Activated CD4-positive, alpha-beta T cell treated with anti-CD3 and anti-CD28 coated beads, Interleukin-2, Interleukin-4, amounts not matched to agents 100 ng/mL and 50 ng/mL, durations not matched to agents 16 hours and 8 hours (primary cell): Measurements from ENCODE around the gene VPS37C.

Experiments used
- DNase-seq: peaks from one replicate; pipeline ENCODE4 v3.0.0-alpha.2; 2020; ENCODE audit warnings: low spot score

VPS37C gene

DNA sequence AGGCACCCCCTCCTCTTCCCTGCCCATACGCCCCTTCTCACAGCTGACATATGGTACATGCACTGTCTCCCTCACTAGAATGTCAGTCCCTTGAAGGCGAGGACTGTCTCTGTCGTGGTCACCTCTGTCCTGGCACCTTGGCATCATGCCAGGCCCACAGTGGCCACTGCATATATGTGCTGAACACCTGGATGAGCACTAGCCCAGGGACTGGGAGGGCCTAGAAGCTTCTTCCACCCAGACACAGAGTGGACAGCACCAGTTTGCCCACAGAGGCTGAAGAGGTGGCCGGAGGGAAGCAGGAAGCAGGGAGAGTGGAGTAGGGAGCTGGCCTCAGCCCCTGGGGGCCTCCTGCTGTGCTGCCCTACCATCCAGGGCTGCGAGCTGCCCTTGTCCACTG, 28.6 kb downstream of the VPS37C start:
- no peak for DNase-seq

GRCh38 chr11:61131998-61132555, 29.1 kb downstream of the VPS37C start:
- no peak for DNase-seq

DNA sequence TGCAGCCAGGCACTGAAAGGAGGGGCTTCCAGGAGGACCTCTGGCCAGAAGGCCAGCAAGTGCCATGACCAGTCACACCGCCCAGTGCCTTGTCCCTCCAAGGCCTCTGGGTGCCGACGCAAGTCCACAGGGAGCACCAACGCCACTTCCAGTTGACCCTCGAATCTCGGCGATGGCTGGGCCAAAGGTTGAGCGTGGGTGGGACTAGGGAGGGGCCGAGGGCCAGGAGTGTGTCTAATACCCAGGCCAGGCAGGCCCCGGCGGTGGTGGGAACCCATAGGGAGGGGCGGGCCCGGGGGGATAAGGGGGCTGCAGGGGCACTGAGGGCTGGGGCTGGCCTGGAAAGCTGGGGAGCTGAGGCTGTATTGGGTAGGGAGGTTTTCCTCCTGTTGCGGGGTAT, 29.6 kb downstream of the VPS37C start:
- DNase-seq: no peak

DNA sequence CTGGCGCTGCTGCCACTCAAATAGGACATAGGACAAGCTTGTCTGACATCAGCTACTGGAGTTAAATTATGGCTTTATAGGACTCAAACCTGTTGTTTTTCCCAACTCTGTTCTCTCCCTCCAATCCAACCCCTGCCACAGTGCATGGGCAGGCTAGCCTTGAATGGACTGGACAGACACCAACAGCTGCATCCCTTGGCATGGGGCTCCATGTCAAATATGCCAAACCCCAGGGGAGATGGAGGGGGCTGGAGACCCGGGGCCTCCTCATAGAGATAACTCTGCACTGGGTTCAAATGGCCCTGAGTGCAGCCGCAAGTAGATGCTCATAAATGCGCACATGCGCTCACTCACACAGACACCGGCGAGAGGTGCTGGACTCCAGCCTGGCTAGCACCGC, 30.0 kb downstream of the VPS37C start:
- DNase-seq: no peak

DNA sequence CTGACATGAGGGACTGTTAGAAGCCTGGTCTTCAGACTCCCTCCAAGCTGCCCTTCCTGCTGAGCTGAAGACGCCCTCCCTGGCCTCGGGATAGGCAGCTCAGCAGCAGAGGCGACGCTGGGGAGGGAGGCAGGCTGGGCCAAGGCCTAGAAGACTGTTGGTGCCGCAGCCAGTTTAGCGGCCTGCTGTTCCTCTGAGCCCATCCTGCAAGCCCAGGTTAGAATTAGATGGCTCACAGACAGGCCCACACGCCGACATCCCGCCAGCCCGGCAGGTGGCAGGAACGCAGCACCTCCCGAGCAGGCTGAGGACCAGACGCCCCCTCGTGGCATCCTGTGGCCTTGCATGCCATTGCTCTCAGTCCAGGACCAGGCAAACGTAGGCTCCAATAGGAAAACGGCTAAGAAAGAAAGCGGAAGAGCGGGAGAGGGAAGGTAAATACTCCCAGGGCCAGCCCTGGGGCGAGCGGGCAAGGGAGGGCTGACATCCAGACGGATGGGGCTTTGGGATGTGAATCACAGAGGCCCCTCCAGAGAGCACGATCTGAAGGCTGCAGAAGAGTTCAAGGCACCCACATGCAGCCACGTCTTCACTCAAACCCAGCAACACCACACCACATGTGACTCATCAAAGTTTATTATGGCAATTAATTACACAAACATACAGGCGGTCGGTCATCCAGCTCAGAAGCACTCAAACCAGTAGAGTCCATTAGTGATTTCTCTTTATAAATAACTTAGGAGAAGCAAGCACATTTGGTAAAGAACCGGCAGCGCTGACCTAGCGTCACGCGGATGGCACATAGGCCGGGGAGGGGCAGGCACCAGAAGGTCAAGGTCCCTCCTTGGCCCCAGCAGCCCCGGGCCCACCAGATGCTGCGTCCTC, 31.3 kb downstream of the VPS37C start:
- DNase-seq: peak; percentile 94

DNA sequence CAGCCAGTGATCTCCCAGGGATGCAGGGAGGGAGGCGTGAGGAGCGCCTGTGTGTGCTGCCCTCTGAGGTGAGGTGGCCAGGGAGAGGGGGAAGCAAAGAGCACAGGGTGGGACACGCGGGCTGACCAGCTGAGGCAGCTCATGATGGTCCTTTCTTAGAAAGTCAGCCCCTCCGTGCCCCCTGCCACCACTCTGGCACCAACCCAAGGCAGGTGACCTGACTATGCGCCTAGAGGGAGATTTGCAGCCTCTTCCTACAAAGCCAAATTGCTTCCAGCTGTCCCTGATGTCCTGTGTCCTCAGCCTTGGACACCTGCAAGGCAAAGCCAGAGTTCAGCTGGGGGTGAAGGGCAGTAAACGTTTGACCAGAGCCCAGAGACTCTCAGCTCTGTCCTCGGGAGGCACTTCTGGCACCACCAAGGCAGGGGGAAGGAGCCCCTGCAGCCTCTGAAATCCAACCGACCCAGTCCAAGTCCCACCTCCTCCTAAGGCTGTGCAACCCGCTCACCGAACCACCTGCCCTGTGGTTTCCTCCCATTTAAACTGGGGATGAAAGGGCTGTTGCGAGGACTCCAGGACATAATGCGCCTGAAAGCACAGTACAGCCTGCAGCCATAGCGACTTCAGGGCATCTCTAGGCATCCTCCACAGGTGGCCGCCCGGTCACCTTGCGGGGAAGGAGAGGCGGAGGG, 32.1 kb downstream of the VPS37C start:
- DNase-seq: no peak

DNA sequence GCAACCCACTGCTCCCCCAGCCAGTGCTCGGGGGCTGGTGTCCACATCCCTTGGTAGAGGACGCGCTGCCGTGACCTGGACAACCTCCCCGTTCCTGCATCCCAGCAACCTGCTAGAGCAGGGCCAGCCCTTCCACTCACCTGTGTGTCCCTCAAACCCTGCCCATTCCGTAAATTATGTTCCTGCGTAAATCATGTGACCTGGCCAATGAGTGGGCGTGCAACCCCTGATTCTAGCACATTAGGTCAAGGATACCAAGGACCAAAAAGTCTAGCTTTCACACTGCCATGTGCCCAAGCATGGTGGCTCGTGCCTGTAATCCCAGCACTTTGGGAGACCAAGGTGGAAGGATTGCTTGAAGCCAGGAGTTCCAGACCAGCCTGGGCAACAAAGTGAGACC, 33.2 kb downstream of the VPS37C start:
- no peak for DNase-seq

DNA sequence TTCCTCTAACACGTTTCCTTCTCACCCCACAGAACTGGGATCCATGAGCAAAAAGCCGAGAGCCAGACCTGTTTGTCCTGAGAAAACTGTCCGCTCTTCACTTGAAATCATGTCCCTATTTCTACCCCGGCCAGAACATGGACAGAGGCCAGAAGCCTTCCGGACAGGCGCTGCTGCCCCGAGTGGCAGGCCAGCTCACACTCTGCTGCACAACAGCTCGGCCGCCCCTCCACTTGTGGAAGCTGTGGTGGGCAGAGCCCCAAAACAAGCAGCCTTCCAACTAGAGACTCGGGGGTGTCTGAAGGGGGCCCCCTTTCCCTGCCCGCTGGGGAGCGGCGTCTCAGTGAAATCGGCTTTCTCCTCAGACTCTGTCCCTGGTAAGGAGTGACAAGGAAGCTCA, 35.0 kb downstream of the VPS37C start:
- no peak for DNase-seq

DNA sequence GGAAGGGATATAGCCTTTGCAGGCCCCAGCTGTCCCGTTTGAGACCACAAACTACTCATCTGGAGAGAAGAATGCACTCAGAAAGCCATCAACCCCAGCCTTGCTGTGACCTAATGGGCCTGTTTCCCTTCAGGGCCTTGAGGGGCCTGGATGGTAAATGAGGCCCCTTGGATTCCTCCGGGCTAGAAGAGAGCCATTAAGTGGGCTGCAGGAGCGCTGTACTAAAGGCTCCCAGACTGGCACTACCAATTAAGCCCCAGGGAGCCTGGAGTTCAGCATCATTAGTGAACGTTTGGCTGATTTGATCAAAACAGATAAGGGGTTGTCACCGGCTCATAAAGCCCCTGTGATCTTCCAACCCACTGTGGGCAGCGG, 35.9 kb downstream of the VPS37C start:
- no peak for DNase-seq

- DNase-seq: no peak
Measured at GRCh38 chr11:61124574-61125309, 36.5 kb downstream of the VPS37C start.

DNA sequence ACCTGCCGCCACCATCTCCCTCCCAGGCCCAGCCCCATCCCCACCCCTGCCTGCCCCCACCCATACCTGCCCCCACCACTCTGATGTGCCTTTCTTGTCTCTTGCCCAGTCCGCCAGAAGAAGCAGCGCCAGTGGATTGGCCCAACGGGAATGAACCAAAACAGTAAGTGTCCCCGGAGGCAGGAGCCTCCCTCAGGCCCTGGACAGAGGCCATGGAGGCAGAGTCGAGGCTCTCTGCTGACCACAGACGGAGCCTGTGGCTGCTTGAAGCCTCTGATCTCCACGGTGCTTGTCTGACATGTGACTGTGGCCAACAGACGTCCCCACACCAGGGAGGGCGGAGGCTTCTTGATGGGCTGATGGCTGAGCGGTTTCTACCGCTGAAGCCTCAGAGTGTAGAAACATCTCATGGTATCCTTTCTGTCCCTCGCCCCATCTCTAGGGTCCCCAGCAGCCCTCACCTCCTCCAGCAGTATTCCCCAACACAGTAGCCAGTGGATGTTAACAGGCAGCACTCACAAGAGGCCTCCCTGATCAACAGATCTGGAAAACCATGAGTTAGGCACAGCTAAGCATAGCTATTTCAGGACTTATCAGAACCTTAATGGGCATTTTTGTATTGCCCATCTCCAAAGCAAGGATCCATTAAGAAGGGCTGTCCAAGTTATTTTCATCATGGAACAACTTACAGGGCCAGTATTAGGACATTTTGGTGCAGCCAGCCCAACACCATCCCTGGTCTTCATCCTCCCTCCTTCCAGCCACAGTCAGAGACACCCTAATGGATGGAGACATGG, 37.3 kb downstream of the VPS37C start:
- DNase-seq: no peak

GRCh38 chr11:61122761-61123160, 38.5 kb downstream of the VPS37C start:
- DNase-seq: no peak

DNA sequence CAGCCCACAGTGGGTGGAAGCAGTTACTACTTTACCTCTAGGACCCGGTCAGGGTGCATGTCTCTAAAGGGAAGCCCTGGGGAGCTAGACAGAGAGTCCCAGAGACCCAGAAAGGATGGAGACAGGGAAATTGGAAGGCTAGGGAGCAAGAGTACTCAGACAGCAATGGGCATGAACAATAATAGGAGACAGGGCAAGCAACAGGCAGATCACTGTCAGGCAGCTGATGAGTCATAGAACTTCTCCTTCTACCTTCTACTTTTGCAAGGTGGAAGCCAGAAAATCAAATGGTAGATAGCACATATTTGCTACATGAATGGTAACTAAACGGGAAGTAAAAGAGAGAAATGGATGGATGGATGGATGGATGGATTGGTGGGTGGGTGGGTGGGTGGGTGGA, 39.3 kb downstream of the VPS37C start:
- no peak for DNase-seq

- DNase-seq: no peak
Measured at GRCh38 chr11:61121192-61121831, 39.9 kb downstream of the VPS37C start.

GRCh38 chr11:61120706-61121191, 40.5 kb downstream of the VPS37C start:
- no peak for DNase-seq

DNA sequence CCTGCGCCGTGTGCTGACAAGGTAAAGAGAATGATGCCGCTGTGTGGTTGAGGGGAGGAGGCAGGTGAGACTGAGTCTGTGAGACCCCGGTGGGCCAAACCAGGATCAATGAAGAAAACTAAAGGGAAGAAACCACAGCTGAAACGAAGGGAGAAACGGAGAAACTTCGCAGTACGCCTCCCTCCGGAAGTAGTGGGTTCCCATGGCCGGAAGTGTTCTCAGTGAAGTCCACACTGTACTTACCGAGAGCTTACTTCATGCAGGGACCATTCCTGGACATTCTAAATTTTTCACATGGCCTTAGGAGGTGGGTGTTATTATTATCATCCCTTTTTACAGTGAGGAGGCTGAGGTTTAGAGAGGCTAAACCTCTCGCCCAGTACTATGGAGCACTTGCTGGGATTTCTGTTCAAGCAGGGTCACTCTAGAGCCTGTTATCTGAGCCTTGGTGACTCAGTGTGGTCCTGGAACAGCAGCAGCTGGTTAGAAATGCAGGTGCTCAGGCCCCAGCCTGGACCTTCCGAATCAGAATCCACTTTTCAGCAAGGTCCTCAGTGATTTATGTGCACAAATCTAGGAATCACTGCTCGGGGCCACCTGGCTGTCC, 41.0 kb downstream of the VPS37C start:
- DNase-seq: no peak

DNA sequence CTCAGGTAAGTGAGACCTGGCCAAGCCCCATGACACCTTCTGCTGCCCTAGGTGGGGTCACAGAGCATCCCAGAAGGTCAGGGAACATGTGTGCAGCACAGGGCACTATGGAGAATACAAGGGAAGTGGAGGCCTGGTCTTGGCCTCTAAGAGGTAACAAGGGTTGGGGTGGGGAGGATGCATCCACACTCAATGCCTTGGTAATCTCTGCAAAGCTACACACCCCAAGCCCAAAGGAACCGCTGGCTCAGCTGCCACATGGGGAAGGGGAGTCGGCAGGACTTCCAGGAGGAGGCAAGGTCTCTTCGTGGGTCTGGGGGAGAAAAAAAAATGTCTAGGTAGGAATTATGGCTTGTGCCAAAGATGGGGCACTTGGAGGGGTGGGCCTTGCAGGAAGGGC, 41.7 kb downstream of the VPS37C start:
- DNase-seq: no peak

- DNase-seq: no peak
Measured at GRCh38 chr11:61119055-61119454, 42.2 kb downstream of the VPS37C start.

DNA sequence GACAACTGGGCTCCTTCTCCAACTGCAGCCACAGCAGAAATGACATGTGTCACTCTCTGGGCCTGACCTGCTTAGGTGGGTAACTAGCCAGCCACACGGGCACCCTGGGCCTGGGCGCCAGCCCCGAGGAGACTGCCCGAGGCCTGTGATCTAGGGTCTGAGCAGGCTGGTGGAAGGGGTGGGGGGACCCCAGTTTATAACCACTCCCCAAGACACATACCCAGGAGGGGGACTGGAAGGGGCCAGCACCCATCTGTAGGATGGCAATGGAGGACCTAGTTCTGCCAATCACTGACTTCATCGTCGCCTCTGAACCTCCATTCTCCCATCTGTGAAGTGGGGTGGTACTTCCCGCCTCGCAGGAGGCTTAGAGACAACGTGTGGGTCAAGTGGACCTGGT, 42.8 kb downstream of the VPS37C start:
- DNase-seq: no peak

GRCh38 chr11:61118004-61118403, 43.2 kb downstream of the VPS37C start:
- no peak for DNase-seq

GRCh38 chr11:61117168-61117520, 44.1 kb downstream of the VPS37C start:
- DNase-seq: no peak
